ENCODE results near the gene MYOF. TPM values are rescaled to one million over a fixed set of nuclear protein-coding genes. Genes with fewer than 3 reads are reported as not detected.

Gene MYOF
- total and polyA plus RNA-seq, 10 of the 15 experiments (the other 5 are each of a cell fraction or from before 2014, with no cell fraction given) = 0.02 to 0.59 (median 0.17) TPM

DNA sequence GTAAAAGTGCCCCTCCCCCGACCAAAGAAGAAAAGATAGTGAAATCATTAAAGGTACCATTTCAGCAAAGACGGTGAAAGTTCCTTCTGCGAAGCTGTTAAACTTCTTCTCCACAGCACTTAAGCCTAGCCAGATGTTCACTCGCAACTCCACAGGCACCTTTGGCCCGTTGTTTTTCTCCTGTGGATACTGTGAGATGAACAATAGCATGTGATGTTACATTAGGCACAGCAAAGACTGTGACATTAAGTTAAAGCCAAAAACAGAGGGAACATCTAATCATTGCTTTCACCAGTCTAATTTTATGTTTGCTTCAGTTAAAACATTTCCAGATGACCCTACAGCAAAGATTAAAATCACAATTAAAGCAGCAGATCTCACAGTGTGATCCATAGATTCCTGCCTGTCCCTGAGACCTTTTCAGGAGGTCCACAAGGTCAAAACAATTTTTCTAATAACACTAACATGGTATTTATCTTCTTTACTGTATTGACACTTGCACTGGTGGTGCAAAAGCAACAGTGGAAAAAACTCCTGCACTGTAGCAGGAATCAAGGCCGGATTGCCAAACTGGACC lies 112.5 kb downstream of the MYOF start:
- no peaks in the 10 kb centered on the region for H3K4me1 ChIP-seq (ENCODE audit: control insufficient read depth, insufficient read depth, low read length)
- POLR2A ChIA-PET = no interaction called here
- WGBS (ENCODE audit: insufficient coverage, insufficient replicate concordance, low lambda C conversion rate, missing lambda C conversion rate) = 40% methylated on average over 6 of the region's 6 CpGs
- no peaks in the 10 kb centered on the region for H3K36me3 ChIP-seq (ENCODE audit: control insufficient read depth in 2 of 2, insufficient read depth in 2 of 2, low read length in 1 of 2)
- H3K27ac ChIP-seq (ENCODE audit: control insufficient read depth, insufficient read depth) = no peak overlapping the region
- H4K20me1 ChIP-seq (ENCODE audit: control insufficient read depth, insufficient read depth) = no peaks in the 10 kb centered on the region
- H3K79me2 ChIP-seq (ENCODE audit: control insufficient read depth, insufficient read depth, low read length) = no peaks in the 10 kb centered on the region
- in situ Hi-C loops (cut with MboI) (no loop called here), intact Hi-C loops (cut with micrococcal nuclease; ENCODE audit: unreplicated experiment) (loop anchor here (10.0 kb wide), 1 partner anchor 315 kb away; no protein-coding TSS in a partner anchor)
- no TSS peak for BruUV-seq (replicated peaks)
- H3K9me3 ChIP-seq (replicated peaks; ENCODE audit: control insufficient read depth, insufficient read depth, low read length) = no peaks in the 10 kb centered on the region
- ATAC-seq = no peak
- CTCF ChIA-PET = interaction anchor here (1.4 to 2.4 kb wide), 3 partner anchors 8 to 113 kb away, joined by 5 to 10 read pairs (median 5); partner anchors contain the start of gene MYOF
- no peak overlapping the region for H3K4me3 ChIP-seq
- FAIRE-seq = no peak
- no peak overlapping the region for H3K4me2 ChIP-seq (ENCODE audit: control insufficient read depth, insufficient read depth)
- no peak overlapping the region for H3K9ac ChIP-seq (ENCODE audit: control insufficient read depth, insufficient read depth, low read length)
- H2AFZ ChIP-seq (ENCODE audit: control insufficient read depth, low read depth, low read length) = no peak overlapping the region
- TF ChIP-seq EGR1 (IDR thresholded peaks at IDR 0.05; ENCODE audit: borderline replicate concordance in 1 of 2, low read depth in 2 of 2, low read length in 2 of 2) (no peak), FOS (IDR thresholded peaks at IDR 0.05; ENCODE audit: borderline replicate concordance, extremely low read depth, insufficient read length) (no peak), NFYB (IDR thresholded peaks at IDR 0.05; ENCODE audit: insufficient read depth, low read depth, low read length) (no peak), RAD51 (IDR thresholded peaks at IDR 0.05) (no peak), NBN (IDR thresholded peaks at IDR 0.05) (no peak), GATAD2B (conservative IDR thresholded peaks at IDR 0.05; ENCODE audit: low read depth) (no peak), IKZF1 (conservative IDR thresholded peaks at IDR 0.05) (no peak), CBX5 (IDR thresholded peaks at IDR 0.05; ENCODE audit: low read depth) (no peak), ZNF622 (IDR thresholded peaks at IDR 0.05) (no peak), KLF5 (IDR thresholded peaks at IDR 0.05; ENCODE audit: partially characterized antibody) (no peak), CREM (IDR thresholded peaks at IDR 0.05; ENCODE audit: low read depth) (no peak)
- TF ChIP-seq, protein P1, sequence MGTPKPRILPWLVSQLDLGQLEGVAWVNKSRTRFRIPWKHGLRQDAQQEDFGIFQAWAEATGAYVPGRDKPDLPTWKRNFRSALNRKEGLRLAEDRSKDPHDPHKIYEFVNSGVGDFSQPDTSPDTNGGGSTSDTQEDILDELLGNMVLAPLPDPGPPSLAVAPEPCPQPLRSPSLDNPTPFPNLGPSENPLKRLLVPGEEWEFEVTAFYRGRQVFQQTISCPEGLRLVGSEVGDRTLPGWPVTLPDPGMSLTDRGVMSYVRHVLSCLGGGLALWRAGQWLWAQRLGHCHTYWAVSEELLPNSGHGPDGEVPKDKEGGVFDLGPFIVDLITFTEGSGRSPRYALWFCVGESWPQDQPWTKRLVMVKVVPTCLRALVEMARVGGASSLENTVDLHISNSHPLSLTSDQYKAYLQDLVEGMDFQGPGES (IDR thresholded peaks at IDR 0.05) = no peak
- TF ChIP-seq, protein P2, sequence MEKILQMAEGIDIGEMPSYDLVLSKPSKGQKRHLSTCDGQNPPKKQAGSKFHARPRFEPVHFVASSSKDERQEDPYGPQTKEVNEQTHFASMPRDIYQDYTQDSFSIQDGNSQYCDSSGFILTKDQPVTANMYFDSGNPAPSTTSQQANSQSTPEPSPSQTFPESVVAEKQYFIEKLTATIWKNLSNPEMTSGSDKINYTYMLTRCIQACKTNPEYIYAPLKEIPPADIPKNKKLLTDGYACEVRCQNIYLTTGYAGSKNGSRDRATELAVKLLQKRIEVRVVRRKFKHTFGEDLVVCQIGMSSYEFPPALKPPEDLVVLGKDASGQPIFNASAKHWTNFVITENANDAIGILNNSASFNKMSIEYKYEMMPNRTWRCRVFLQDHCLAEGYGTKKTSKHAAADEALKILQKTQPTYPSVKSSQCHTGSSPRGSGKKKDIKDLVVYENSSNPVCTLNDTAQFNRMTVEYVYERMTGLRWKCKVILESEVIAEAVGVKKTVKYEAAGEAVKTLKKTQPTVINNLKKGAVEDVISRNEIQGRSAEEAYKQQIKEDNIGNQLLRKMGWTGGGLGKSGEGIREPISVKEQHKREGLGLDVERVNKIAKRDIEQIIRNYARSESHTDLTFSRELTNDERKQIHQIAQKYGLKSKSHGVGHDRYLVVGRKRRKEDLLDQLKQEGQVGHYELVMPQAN (conservative IDR thresholded peaks at IDR 0.05) = no peak
- TF ChIP-seq, protein P3, sequence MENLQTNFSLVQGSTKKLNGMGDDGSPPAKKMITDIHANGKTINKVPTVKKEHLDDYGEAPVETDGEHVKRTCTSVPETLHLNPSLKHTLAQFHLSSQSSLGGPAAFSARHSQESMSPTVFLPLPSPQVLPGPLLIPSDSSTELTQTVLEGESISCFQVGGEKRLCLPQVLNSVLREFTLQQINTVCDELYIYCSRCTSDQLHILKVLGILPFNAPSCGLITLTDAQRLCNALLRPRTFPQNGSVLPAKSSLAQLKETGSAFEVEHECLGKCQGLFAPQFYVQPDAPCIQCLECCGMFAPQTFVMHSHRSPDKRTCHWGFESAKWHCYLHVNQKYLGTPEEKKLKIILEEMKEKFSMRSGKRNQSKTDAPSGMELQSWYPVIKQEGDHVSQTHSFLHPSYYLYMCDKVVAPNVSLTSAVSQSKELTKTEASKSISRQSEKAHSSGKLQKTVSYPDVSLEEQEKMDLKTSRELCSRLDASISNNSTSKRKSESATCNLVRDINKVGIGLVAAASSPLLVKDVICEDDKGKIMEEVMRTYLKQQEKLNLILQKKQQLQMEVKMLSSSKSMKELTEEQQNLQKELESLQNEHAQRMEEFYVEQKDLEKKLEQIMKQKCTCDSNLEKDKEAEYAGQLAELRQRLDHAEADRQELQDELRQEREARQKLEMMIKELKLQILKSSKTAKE (IDR thresholded peaks at IDR 0.05; ENCODE audit: low read depth, poor library complexity, severe bottlenecking) = no peak
- 0 out of 4 replicates have a peak, but pooled peaks cover 0 to 2% of the 10 kb centered on the region in 2 experiments for H3K27me3 ChIP-seq (replicated peaks in 1 of 2; ENCODE audit: control insufficient read depth in 2 of 2, insufficient read depth in 2 of 2, low read length in 1 of 2)
- SMC1A ChIA-PET (ENCODE audit: uncharacterized antibody, unreplicated experiment) = interaction anchor here (0.8 kb wide), 1 partner anchor 20 kb away, joined by 3 read pairs; no protein-coding TSS in a partner anchor
- RAD21 ChIA-PET (ENCODE audit: unreplicated experiment) = no interaction called here
- no peak for DNase-seq (ENCODE audit: low read depth, low spot score)

Data from GM12878 (cell line).